B cell (primary cell): ENCODE results near the gene RIMS3. TPM values are rescaled to one million over a fixed set of nuclear protein-coding genes. Genes with fewer than 3 reads are reported as not detected.

Experiments
- ATAC-seq: fragments of 200-7000 bp; cut with Tn5 transposase; one replicate; pipeline ENCODE4 v1.10.0; 2021; ENCODE audit warnings: low read depth, mild to moderate bottlenecking, moderate number of reproducible peaks, moderate library complexity
- CTCF ChIA-PET: fragments of 350-600 bp; sonication (Branson Sonifier 250); formaldehyde crosslinking; loops from one replicate; lab custom pipeline; 2021; ENCODE audit warnings: antibody characterized with exemption, inconsistent platforms; lab: Charles Lee
- POLR2A ChIA-PET: fragments of 350-600 bp; sonication (Branson Sonifier 250); formaldehyde crosslinking; loops from one replicate; lab custom pipeline; 2021; ENCODE audit warnings: antibody characterized with exemption; lab: Charles Lee
- DNase-seq: peaks from one replicate; pipeline ENCODE4 v3.0.0; 2013
- H2AFZ ChIP-seq: 2 replicates; pipeline ENCODE4 v1.6.1; 2012; ENCODE audit warnings: mild to moderate bottlenecking, low read depth, low read length; ENCODE audit not compliant: insufficient read depth, poor library complexity, severe bottlenecking
- H3K27ac ChIP-seq, 2 donors: 1 replicate in 1 of 2; 2 replicates in 1 of 2; pipeline ENCODE4 v1.5.1; 2012 to 2013; ENCODE audit warnings: low read length in 2 of 2, mild to moderate bottlenecking in 2 of 2, moderate library complexity in 1 of 2
- H3K27me3 ChIP-seq, 4 experiments: fragments of 200-600 bp in 1 of 4; sonication (generic) in 1 of 4; replicated peaks in 1 of 4; 1 replicate in 2 of 4; 2 replicates in 2 of 4; pipeline versions ENCODE4 v1.6.1 to v1.7.0; 2013 to 2016; ENCODE audit warnings: low read length in 3 of 4, mild to moderate bottlenecking in 2 of 4, mixed read lengths in 1 of 4, moderate library complexity in 1 of 4; ENCODE audit not compliant: insufficient read depth in 4 of 4, control insufficient read depth in 3 of 4; ENCODE audit errors: control extremely low read depth in 1 of 4
- H3K36me3 ChIP-seq, 2 experiments: replicated peaks in 1 of 2; 1 replicate in 1 of 2; 2 replicates in 1 of 2; pipeline versions ENCODE4 v1.6.1 to v1.7.1; 2013; ENCODE audit warnings: low read length in 1 of 2; ENCODE audit not compliant: insufficient read depth in 2 of 2, control insufficient read depth in 1 of 2; ENCODE audit errors: control extremely low read depth in 1 of 2, extremely low read depth in 1 of 2
- H3K4me1 ChIP-seq, 2 donors: fragments of 200-600 bp in 1 of 2; sonication (generic) in 1 of 2; 1 replicate in 1 of 2; 2 replicates in 1 of 2; pipeline versions ENCODE4 v1.5.1 to v1.6.1; 2013 to 2017; ENCODE audit warnings: low read length in 2 of 2; ENCODE audit not compliant: control insufficient read depth in 2 of 2, insufficient read depth in 2 of 2
- H3K4me2 ChIP-seq: replicated peaks from 2 replicates; pipeline ENCODE3; 2012; ENCODE audit warnings: mild to moderate bottlenecking, low read depth, low read length; ENCODE audit not compliant: poor library complexity, severe bottlenecking
- H3K4me3 ChIP-seq, 5 experiments: fragments of 200-600 bp in 1 of 5; sonication (generic) in 1 of 5; 1 replicate in 3 of 5; 2 replicates in 2 of 5; pipeline versions ENCODE4 v1.5.1 to v1.7.0; 2011 to 2016; ENCODE audit warnings: low read length in 4 of 5, mild to moderate bottlenecking in 4 of 5, low read depth in 2 of 5, control low read depth in 1 of 5, moderate library complexity in 1 of 5; ENCODE audit not compliant: insufficient read depth in 1 of 5; ENCODE audit errors: control extremely low read depth in 1 of 5, extremely low read depth in 1 of 5
- H3K79me2 ChIP-seq: fragments of 200-600 bp; sonication (generic); one replicate; pipeline ENCODE4 v1.6.0; 2016; ENCODE audit warnings: low read length; ENCODE audit not compliant: control insufficient read depth, insufficient read depth
- H3K9ac ChIP-seq: fragments of 200-600 bp; sonication (generic); 2 replicates; pipeline ENCODE4 v1.6.1; 2017; ENCODE audit warnings: mild to moderate bottlenecking, low read length, moderate library complexity
- H3K9me3 ChIP-seq, 3 donors: one replicate each; pipeline versions ENCODE4 v1.6.1 to v1.7.1; 2013; ENCODE audit warnings: low read length in 2 of 3; ENCODE audit not compliant: control insufficient read depth in 2 of 3, insufficient read depth in 1 of 3; ENCODE audit errors: control extremely low read depth in 1 of 3
- H4K20me1 ChIP-seq: 2 replicates; pipeline ENCODE4 v1.6.0; 2012; ENCODE audit warnings: mild to moderate bottlenecking, low read length; ENCODE audit not compliant: insufficient read depth, control insufficient read depth, poor library complexity, severe bottlenecking
- H3K27ac Mint-ChIP-seq: one replicate; pipeline ENCODE4 v1.8.0; 2021; ENCODE audit warnings: mixed read lengths
- H3K27me3 Mint-ChIP-seq: one replicate; pipeline ENCODE4 v1.8.0; 2021; ENCODE audit warnings: mixed read lengths
- H3K4me1 Mint-ChIP-seq: one replicate; pipeline ENCODE4 v1.8.0; 2021; ENCODE audit warnings: mixed read lengths
- H3K4me3 Mint-ChIP-seq: one replicate; pipeline ENCODE4 v1.8.0; 2021; ENCODE audit warnings: mixed read lengths
- H3K9me3 Mint-ChIP-seq: one replicate; pipeline ENCODE4 v1.8.0; 2022; ENCODE audit warnings: mixed read lengths; ENCODE audit not compliant: insufficient read depth
- CTCF ChIP-seq: fragments of 200-600 bp; IDR thresholded peaks from one replicate; pipeline ENCODE4 v1.8.0; 2022; ENCODE audit warnings: antibody characterized with exemption, mild to moderate bottlenecking
- EZH2 ChIP-seq: IDR thresholded peaks from 2 replicates; pipeline ENCODE4 v1.6.1; 2012; ENCODE audit warnings: borderline replicate concordance, low read depth, mild to moderate bottlenecking, moderate library complexity, low read length; ENCODE audit not compliant: insufficient read depth, poor library complexity, severe bottlenecking
- WGBS: methylation state at CpG from one replicate; pipeline ENCODE4 v1.1.5; 2013; ENCODE audit warnings: missing lambda C conversion rate; ENCODE audit not compliant: insufficient coverage; 5-methylcytosine and 5-hydroxymethylcytosine counted together
- intact Hi-C: fragments of 100-400 bp; cut with micrococcal nuclease; formaldehyde crosslinking; loops from one replicate; pipeline ENCODE4 v1.10.0; 2022
- polyA plus RNA-seq: library from polyadenylated mRNA; depleted of rRNA; stranded (reverse); fragments of >200 nt; gene quantifications from 2 replicates; pipeline ENCODE4 v1.2.3, GENCODE V29; 2012
- total RNA-seq, 2 donors: library from RNA; stranded (reverse); fragments of 120-200 nt in 1 of 2; gene quantifications; 1 replicate in 1 of 2; 2 replicates in 1 of 2; pipeline versions ENCODE4 v1.2.3 to v1.2.4, GENCODE V29; 2013 to 2022

RIMS3 gene
- total and polyA plus RNA-seq, 2 donors (not counting 1 experiment from before 2014, with no cell fraction given), result 1.1 to 5.4 TPM

GRCh38 chr1:40701684-40702083, 36.2 kb upstream of the RIMS3 start:
- ATAC-seq (no peak), DNase-seq (no peak)
- intact Hi-C loops, result no loop called here
- Histone ChIP-seq H3K4me2 (peak overlapping the region; percentile 34), H3K4me3 (no peak overlapping the region), H3K9ac (no peak overlapping the region), H3K4me1 (peaks cover 50 to 80% of the 10 kb centered on the region in 2 donors), H3K27me3 (no peaks in the 10 kb centered on the region), H2AFZ (no peak overlapping the region), H3K79me2 (peaks cover 100% of the 10 kb centered on the region), H4K20me1 (peaks cover 20% of the 10 kb centered on the region), H3K36me3 (no peaks in the 10 kb centered on the region), H3K9me3 (no peaks in the 10 kb centered on the region), H3K27ac (no peak overlapping the region)
- WGBS, result 0% methylated on average over 1 of the region's 3 CpGs
- Mint-ChIP-seq H3K27me3 (no peaks in the 10 kb centered on the region), H3K4me3 (no peak overlapping the region), H3K9me3 (no peaks in the 10 kb centered on the region), H3K4me1 (peaks cover 78% of the 10 kb centered on the region), H3K27ac (no peak overlapping the region)
- TF ChIP-seq EZH2 (no peak), CTCF (no peak)
- CTCF ChIA-PET, result interaction anchor here (1.3 to 3.0 kb wide), 3 partner anchors 10 to 12 kb away, joined by 3 to 11 read pairs (median 4); partner anchors contain the start of gene NFYC
- POLR2A ChIA-PET, result interaction anchor here (0.7 kb wide), 1 partner anchor 9 kb away, joined by 3 read pairs; no protein-coding TSS in a partner anchor

GRCh38 chr1:40699787-40700186, 34.3 kb upstream of the RIMS3 start:
- ChIA-PET CTCF (interaction anchor here (1.0 to 1.3 kb wide), 2 partner anchors 18 to 75 kb away, joined by 4 to 5 read pairs; no protein-coding TSS in a partner anchor), POLR2A (interaction anchor here (1.6 kb wide), 1 partner anchor 8 kb away, joined by 6 read pairs; no protein-coding TSS in a partner anchor)
- Histone ChIP-seq H3K4me2 (peak overlapping the region; percentile 44), H3K9me3 (no peaks in the 10 kb centered on the region), H2AFZ (peak overlapping the region; percentile 51), H4K20me1 (peaks cover 26% of the 10 kb centered on the region), H3K27ac (peak overlapping the region; percentile 16 to 51), H3K27me3 (no peaks in the 10 kb centered on the region), H3K79me2 (peaks cover 100% of the 10 kb centered on the region), H3K4me1 (peaks cover 50 to 86% of the 10 kb centered on the region in 2 donors), H3K4me3 (peak overlapping the region in 1 of 5 experiments; percentile 34), H3K36me3 (no peaks in the 10 kb centered on the region), H3K9ac (peak overlapping the region; percentile 25)
- peaks cover 82% of the 10 kb centered on the region for H3K4me1 Mint-ChIP-seq
- TF ChIP-seq CTCF (no peak), EZH2 (no peak)
- H3K4me3 Mint-ChIP-seq, result peak overlapping the region; percentile 80
- no peaks in the 10 kb centered on the region for H3K27me3 Mint-ChIP-seq
- DNase-seq (peak; percentile 50), ATAC-seq (peak; percentile 81)
- no peaks in the 10 kb centered on the region for H3K9me3 Mint-ChIP-seq
- intact Hi-C loops, result loop anchor here (1.0 to 10.0 kb wide), 3 partner anchors 10 to 315 kb away; partner anchors contain the start of gene ZFP69
- peak overlapping the region; percentile 85 for H3K27ac Mint-ChIP-seq
- 61% methylated on average over 2 of the region's 6 CpGs for WGBS
